Neural progenitor cell (in vitro differentiated cells): ENCODE results near the gene MOK.

Experiments
- EZH2 ChIP-seq: fragments of 200-600 bp; sonication (generic); IDR thresholded peaks from 2 replicates; pipeline ENCODE4 v1.6.1; 2017; ENCODE audit warnings: antibody characterized with exemption, mild to moderate bottlenecking, moderate library complexity
- EZH2phosphoT487 ChIP-seq: fragments of 200-600 bp; sonication (generic); IDR thresholded peaks from 2 replicates; pipeline ENCODE4 v1.6.1; 2017; ENCODE audit warnings: antibody characterized with exemption
- TF ChIP-seq, protein P1 (sequence below): fragments of 200-600 bp; sonication (generic); IDR thresholded peaks from 2 replicates; pipeline ENCODE4 v1.5.1; 2017; ENCODE audit warnings: antibody characterized with exemption, mild to moderate bottlenecking

- TF ChIP-seq, protein P1, sequence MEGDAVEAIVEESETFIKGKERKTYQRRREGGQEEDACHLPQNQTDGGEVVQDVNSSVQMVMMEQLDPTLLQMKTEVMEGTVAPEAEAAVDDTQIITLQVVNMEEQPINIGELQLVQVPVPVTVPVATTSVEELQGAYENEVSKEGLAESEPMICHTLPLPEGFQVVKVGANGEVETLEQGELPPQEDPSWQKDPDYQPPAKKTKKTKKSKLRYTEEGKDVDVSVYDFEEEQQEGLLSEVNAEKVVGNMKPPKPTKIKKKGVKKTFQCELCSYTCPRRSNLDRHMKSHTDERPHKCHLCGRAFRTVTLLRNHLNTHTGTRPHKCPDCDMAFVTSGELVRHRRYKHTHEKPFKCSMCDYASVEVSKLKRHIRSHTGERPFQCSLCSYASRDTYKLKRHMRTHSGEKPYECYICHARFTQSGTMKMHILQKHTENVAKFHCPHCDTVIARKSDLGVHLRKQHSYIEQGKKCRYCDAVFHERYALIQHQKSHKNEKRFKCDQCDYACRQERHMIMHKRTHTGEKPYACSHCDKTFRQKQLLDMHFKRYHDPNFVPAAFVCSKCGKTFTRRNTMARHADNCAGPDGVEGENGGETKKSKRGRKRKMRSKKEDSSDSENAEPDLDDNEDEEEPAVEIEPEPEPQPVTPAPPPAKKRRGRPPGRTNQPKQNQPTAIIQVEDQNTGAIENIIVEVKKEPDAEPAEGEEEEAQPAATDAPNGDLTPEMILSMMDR = no peak
- TF ChIP-seq EZH2phosphoT487 (no peak), EZH2 (no peak)
These were observed 120.5 kb downstream of the MOK start for GRCh38 chr14:102184316-102185035.
